ENCODE results near the gene TPM3. TPM values are rescaled to one million over a fixed set of nuclear protein-coding genes. Genes with fewer than 3 reads are reported as not detected.

TPM3 gene
- total and polyA plus RNA-seq, 10 of the 15 experiments (the other 5 are each of a cell fraction or from before 2014, with no cell fraction given): 270 to 759 (median 505) TPM

DNA sequence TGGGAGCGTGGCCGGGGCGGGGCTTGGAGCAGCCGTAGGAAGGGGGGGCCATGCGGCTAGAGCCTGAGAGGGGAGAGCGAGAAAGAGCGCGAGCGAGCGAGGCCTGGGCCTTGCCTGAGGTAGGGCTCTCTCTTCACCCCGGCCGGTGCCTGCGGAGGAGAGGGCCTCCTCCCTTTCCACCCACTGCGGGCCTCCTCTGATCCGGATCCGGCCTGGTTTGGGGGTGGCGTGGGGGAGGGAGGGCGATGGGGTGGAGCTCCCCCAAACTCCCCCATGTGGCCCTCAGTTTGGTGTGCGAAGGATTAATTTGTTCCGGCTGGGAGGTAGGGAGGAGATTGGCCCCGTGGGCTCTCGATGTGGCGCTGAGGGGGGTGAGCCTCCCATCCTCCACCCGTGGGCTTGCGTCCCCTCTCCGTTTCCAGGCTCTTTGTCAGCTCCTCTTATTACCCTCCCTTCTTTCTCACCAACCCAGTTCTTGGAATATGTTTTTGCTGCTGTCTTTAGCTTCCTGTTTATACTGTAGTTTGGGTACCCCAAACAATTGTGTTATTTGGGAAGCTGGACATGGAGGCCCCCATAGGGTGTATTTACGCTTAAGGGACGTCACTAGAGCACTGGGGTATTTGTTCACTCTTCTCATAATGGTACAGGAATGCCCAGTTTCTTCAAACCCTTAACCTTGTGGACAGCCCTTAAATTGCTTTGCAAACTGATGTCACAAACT lies 29.5 kb upstream of the TPM3 start (continued):
- TF ChIP-seq TAF1 (IDR thresholded peaks at IDR 0.05; ENCODE audit: borderline replicate concordance, low read depth, low read length): peak; percentile 61; the same call in 1 of the 2 replicates
- TF ChIP-seq MTA3 (IDR thresholded peaks at IDR 0.05; ENCODE audit: borderline replicate concordance, low read length): no peak
- TF ChIP-seq TCF12 (IDR thresholded peaks at IDR 0.05; ENCODE audit: low read depth, low read length): 0 out of 2 replicates have a peak, but pooled peaks have one; percentile 25
- no peak for TF ChIP-seq GATAD2B (conservative IDR thresholded peaks at IDR 0.05; ENCODE audit: low read depth)
- TF ChIP-seq ZBED1 (IDR thresholded peaks at IDR 0.05; ENCODE audit: borderline replicate concordance): no peak
- TF ChIP-seq TCF3 (IDR thresholded peaks at IDR 0.05; ENCODE audit: borderline replicate concordance, insufficient read depth, low read depth, low read length): no peak
- TF ChIP-seq, protein P1, sequence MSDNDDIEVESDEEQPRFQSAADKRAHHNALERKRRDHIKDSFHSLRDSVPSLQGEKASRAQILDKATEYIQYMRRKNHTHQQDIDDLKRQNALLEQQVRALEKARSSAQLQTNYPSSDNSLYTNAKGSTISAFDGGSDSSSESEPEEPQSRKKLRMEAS (IDR thresholded peaks at IDR 0.05; ENCODE audit: low read depth, low read length): no peak
- TF ChIP-seq HDAC2 (IDR thresholded peaks at IDR 0.05): no peak
- no peak for TF ChIP-seq JUND (IDR thresholded peaks at IDR 0.05; ENCODE audit: low read depth, low read length)
- TF ChIP-seq CEBPB (IDR thresholded peaks at IDR 0.05; ENCODE audit: borderline replicate concordance in 1 of 2, low read depth in 2 of 2, low read length in 2 of 2): no peak
- TF ChIP-seq BHLHE40 (IDR thresholded peaks at IDR 0.05; ENCODE audit: borderline replicate concordance in 1 of 2, low read depth in 2 of 2, low read length in 1 of 2): no peak
- no peak for TF ChIP-seq CREM (IDR thresholded peaks at IDR 0.05; ENCODE audit: low read depth)
- TF ChIP-seq MYC (IDR thresholded peaks at IDR 0.05; ENCODE audit: insufficient read depth, insufficient read length, insufficient replicate concordance, low read length, severe bottlenecking): peak; percentile 86
- TF ChIP-seq RFX5 (IDR thresholded peaks at IDR 0.05; ENCODE audit: low read depth, low read length): no peak
- no peak for TF ChIP-seq RBBP5 (conservative IDR thresholded peaks at IDR 0.05)
- TF ChIP-seq, protein P2, sequence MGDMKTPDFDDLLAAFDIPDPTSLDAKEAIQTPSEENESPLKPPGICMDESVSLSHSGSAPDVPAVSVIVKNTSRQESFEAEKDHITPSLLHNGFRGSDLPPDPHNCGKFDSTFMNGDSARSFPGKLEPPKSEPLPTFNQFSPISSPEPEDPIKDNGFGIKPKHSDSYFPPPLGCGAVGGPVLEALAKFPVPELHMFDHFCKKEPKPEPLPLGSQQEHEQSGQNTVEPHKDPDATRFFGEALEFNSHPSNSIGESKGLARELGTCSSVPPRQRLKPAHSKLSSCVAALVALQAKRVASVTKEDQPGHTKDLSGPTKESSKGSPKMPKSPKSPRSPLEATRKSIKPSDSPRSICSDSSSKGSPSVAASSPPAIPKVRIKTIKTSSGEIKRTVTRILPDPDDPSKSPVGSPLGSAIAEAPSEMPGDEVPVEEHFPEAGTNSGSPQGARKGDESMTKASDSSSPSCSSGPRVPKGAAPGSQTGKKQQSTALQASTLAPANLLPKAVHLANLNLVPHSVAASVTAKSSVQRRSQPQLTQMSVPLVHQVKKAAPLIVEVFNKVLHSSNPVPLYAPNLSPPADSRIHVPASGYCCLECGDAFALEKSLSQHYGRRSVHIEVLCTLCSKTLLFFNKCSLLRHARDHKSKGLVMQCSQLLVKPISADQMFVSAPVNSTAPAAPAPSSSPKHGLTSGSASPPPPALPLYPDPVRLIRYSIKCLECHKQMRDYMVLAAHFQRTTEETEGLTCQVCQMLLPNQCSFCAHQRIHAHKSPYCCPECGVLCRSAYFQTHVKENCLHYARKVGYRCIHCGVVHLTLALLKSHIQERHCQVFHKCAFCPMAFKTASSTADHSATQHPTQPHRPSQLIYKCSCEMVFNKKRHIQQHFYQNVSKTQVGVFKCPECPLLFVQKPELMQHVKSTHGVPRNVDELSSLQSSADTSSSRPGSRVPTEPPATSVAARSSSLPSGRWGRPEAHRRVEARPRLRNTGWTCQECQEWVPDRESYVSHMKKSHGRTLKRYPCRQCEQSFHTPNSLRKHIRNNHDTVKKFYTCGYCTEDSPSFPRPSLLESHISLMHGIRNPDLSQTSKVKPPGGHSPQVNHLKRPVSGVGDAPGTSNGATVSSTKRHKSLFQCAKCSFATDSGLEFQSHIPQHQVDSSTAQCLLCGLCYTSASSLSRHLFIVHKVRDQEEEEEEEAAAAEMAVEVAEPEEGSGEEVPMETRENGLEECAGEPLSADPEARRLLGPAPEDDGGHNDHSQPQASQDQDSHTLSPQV (IDR thresholded peaks at IDR 0.05): no peak
- TF ChIP-seq, protein P3, sequence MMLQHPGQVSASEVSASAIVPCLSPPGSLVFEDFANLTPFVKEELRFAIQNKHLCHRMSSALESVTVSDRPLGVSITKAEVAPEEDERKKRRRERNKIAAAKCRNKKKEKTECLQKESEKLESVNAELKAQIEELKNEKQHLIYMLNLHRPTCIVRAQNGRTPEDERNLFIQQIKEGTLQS (IDR thresholded peaks at IDR 0.05; ENCODE audit: borderline replicate concordance, extremely low read depth, low read depth, low read length): no peak
- TF ChIP-seq CBX3 (IDR thresholded peaks at IDR 0.05; ENCODE audit: borderline replicate concordance, low read depth): no peak
- TF ChIP-seq, protein P4, sequence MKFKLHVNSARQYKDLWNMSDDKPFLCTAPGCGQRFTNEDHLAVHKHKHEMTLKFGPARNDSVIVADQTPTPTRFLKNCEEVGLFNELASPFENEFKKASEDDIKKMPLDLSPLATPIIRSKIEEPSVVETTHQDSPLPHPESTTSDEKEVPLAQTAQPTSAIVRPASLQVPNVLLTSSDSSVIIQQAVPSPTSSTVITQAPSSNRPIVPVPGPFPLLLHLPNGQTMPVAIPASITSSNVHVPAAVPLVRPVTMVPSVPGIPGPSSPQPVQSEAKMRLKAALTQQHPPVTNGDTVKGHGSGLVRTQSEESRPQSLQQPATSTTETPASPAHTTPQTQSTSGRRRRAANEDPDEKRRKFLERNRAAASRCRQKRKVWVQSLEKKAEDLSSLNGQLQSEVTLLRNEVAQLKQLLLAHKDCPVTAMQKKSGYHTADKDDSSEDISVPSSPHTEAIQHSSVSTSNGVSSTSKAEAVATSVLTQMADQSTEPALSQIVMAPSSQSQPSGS (IDR thresholded peaks at IDR 0.05; ENCODE audit: low read length): no peak
- 0 out of 2 replicates have a peak, but pooled peaks have one; percentile 1 for TF ChIP-seq TCF7 (IDR thresholded peaks at IDR 0.05; ENCODE audit: borderline replicate concordance)
- TF ChIP-seq ETV6 (conservative IDR thresholded peaks at IDR 0.05 in 1 of 2, IDR thresholded peaks at IDR 0.05 in 1 of 2; ENCODE audit: borderline replicate concordance in 1 of 2, low read depth in 1 of 2): no peak; a peak in 1 of 4 replicates
- TF ChIP-seq EP300 (IDR thresholded peaks at IDR 0.05; ENCODE audit: borderline replicate concordance in 1 of 2, control insufficient read depth in 1 of 2, low read depth in 2 of 2, low read length in 2 of 2): no peak

All from GM12878 (cell line).